ENCODE data around the gene ST6GALNAC3.

GRCh38 chr1:76314730-76315129 lies 240.2 kb downstream of the ST6GALNAC3 start:
- TF ChIP-seq CTCF (IDR thresholded peaks at IDR 0.05) = no peak
- TF ChIP-seq REST (IDR thresholded peaks at IDR 0.05; ENCODE audit: insufficient read depth in 1 of 2, low read depth in 2 of 2, low read length in 1 of 2) = no peak
